ENCODE data around the gene G3BP2. TPM values are rescaled to one million over a fixed set of nuclear protein-coding genes. Genes with fewer than 3 reads are reported as not detected.

G3BP2 gene
- total and polyA plus RNA-seq, 9 of the 15 experiments (the other 6 are each of a cell fraction or from before 2014, with no cell fraction given), result 25.2 to 222 (median 130) TPM

GRCh38 chr4:75598390-75598789 lies 74.8 kb downstream of the G3BP2 start:
- no peaks in the 10 kb centered on the region for H3K27me3 ChIP-seq (ENCODE audit: control insufficient read depth in 2 of 2, insufficient read depth in 2 of 2, low read length in 2 of 2)
- POLR2A ChIA-PET, result no interaction called here
- ATAC-seq, result no peak
- H3K4me1 ChIP-seq (replicated peaks in 1 of 2; ENCODE audit: control insufficient read depth in 2 of 2, insufficient read depth in 2 of 2, low read length in 2 of 2), result no peaks in the 10 kb centered on the region; a peak in 1 of 5 replicates
- H3K9me1 ChIP-seq (ENCODE audit: control insufficient read depth, insufficient read depth, low read length), result no peaks in the 10 kb centered on the region
- in situ Hi-C loops (cut with MboI), result no loop called here
- no peaks in the 10 kb centered on the region for H3K79me2 ChIP-seq (ENCODE audit: control insufficient read depth, insufficient read depth, low read length)
- intact Hi-C loops (cut with micrococcal nuclease), result no loop called here
- H3K27ac ChIP-seq (ENCODE audit: extremely low read depth, low read depth, low read length), result no peak overlapping the region
- H3K4me3 ChIP-seq, result no peak overlapping the region
- no peak overlapping the region for H3K9ac ChIP-seq (ENCODE audit: insufficient read depth in 1 of 2, low read depth in 2 of 2, low read length in 2 of 2)
- TF ChIP-seq CEBPB (tag; IDR thresholded peaks at IDR 0.05), result peak; percentile 89
- peak; percentile 91 for TF ChIP-seq C11orf30 (IDR thresholded peaks at IDR 0.05; ENCODE audit: low read depth)
- peak; percentile 78 for TF ChIP-seq MAFF (IDR thresholded peaks at IDR 0.05; ENCODE audit: low read length)
- no peak for TF ChIP-seq ZNF436 (CRISPR knock-in tag; IDR thresholded peaks at IDR 0.05)
- peak; percentile 94 for TF ChIP-seq ZNF384 (IDR thresholded peaks at IDR 0.05; ENCODE audit: low read depth, low read length)
- TF ChIP-seq NFE2 (IDR thresholded peaks at IDR 0.05; ENCODE audit: low read depth), result peak; percentile 80
- peak; percentile 92 for TF ChIP-seq MAFG (tag; conservative IDR thresholded peaks at IDR 0.05)
- TF ChIP-seq SOX6 (IDR thresholded peaks at IDR 0.05), result no peak
- peak; percentile 13; the same call in 1 of the 2 replicates for TF ChIP-seq NFE2L1 (tag; IDR thresholded peaks at IDR 0.05; ENCODE audit: borderline replicate concordance, low read depth)
- TF ChIP-seq MAFK (IDR thresholded peaks at IDR 0.05; ENCODE audit: low read length), result peak; percentile 79
- no peak for TF ChIP-seq DLX4 (CRISPR knock-in tag; IDR thresholded peaks at IDR 0.05)
- TF ChIP-seq ZNF224 (CRISPR knock-in tag; IDR thresholded peaks at IDR 0.05), result no peak
- TF ChIP-seq CEBPG (CRISPR knock-in tag; IDR thresholded peaks at IDR 0.05), result no peak
- peak; percentile 50 to 84 for TF ChIP-seq CEBPG (tag; conservative IDR thresholded peaks at IDR 0.05 in 1 of 2, IDR thresholded peaks at IDR 0.05 in 1 of 2)
- peak; percentile 96 for TF ChIP-seq ZNF316 (IDR thresholded peaks at IDR 0.05)
- no peaks in the 10 kb centered on the region for H4K20me1 ChIP-seq (replicated peaks; ENCODE audit: control insufficient read depth, insufficient read depth, low read length)
- H3K4me2 ChIP-seq (ENCODE audit: insufficient read depth, low read length), result no peak overlapping the region
- H3K36me3 ChIP-seq (ENCODE audit: control insufficient read depth, insufficient read depth, low read length), result no peaks in the 10 kb centered on the region
- CTCF ChIA-PET (ENCODE audit: low intra/inter-chr PET ratio), result no interaction called here
- peak; percentile 32 for FAIRE-seq
- 30% methylated on average over 3 of the region's 3 CpGs for WGBS (ENCODE audit: insufficient coverage, low coverage, missing lambda C conversion rate)
- H3K9me3 ChIP-seq (replicated peaks; ENCODE audit: control insufficient read depth, insufficient read depth, low read depth, low read length), result no peaks in the 10 kb centered on the region
- no TSS peak for BruUV-seq (replicated peaks)
- no peak overlapping the region for H2AFZ ChIP-seq (ENCODE audit: low read depth, low read length)
- DNase-seq (ENCODE audit: extremely low read depth in 1 of 4, low spot score in 3 of 4), result peak in 2 of 4 experiments; percentile 8 to 16

Measured in K562 (cell line).